Naive thymus-derived CD4-positive, alpha-beta T cell (primary cell): ENCODE measurements around the gene UBFD1. TPM values are rescaled to one million over a fixed set of nuclear protein-coding genes. Genes with fewer than 3 reads are reported as not detected.
"Not testable (repeated sequence)": the region's sequence is repeated elsewhere in the genome, so short reads cannot be mapped to it uniquely, and the experiment has no call there.

Source experiments
- ATAC-seq: fragments of 150-1000 bp; cut with Tn5 transposase; 2 replicates; pipeline ENCODE4 v1.10.0; 2021; ENCODE audit warnings: mild to moderate bottlenecking, moderate library complexity
- CTCF ChIA-PET: fragments of 350-600 bp; sonication (Branson Sonifier 250); formaldehyde crosslinking; loops from one replicate; lab custom pipeline; 2021; ENCODE audit warnings: antibody characterized with exemption; lab: Charles Lee
- POLR2A ChIA-PET: fragments of 350-600 bp; sonication (Branson Sonifier 250); formaldehyde crosslinking; loops from one replicate; lab custom pipeline; 2021; ENCODE audit warnings: antibody characterized with exemption, inconsistent platforms; lab: Charles Lee
- DNase-seq, 9 donors: peaks; one replicate each; pipeline versions ENCODE4 v3.0.0 to v3.0.0-alpha.2; 2020 to 2022; ENCODE audit warnings: mixed read lengths in 1 of 9
- H3K27ac ChIP-seq: one replicate; pipeline ENCODE4 v1.7.0; 2013; ENCODE audit warnings: mild to moderate bottlenecking, low read depth, low read length, moderate library complexity
- H3K27me3 ChIP-seq, 2 donors: one replicate each; pipeline ENCODE4 v1.7.0; 2013; ENCODE audit warnings: low read length in 2 of 2, mild to moderate bottlenecking in 2 of 2, moderate library complexity in 2 of 2; ENCODE audit not compliant: control insufficient read depth in 2 of 2, insufficient read depth in 2 of 2
- H3K36me3 ChIP-seq, 3 experiments: 1 replicate in 2 of 3; 2 replicates in 1 of 3; pipeline ENCODE4 v1.7.0; 2013; ENCODE audit warnings: low read length in 3 of 3, mild to moderate bottlenecking in 3 of 3, moderate library complexity in 1 of 3; ENCODE audit not compliant: insufficient read depth in 3 of 3, control insufficient read depth in 2 of 3
- H3K4me1 ChIP-seq, 2 donors: one replicate each; pipeline ENCODE4 v1.7.0; 2013; ENCODE audit warnings: low read length in 2 of 2, mild to moderate bottlenecking in 2 of 2, moderate library complexity in 1 of 2; ENCODE audit not compliant: control insufficient read depth in 2 of 2, insufficient read depth in 2 of 2
- H3K4me3 ChIP-seq: 2 replicates; pipeline ENCODE4 v1.7.0; 2013; ENCODE audit warnings: mild to moderate bottlenecking, low read length
- H3K9me3 ChIP-seq, 3 experiments: 1 replicate in 2 of 3; 2 replicates in 1 of 3; pipeline ENCODE4 v1.7.0; 2013; ENCODE audit warnings: low read length in 3 of 3; ENCODE audit not compliant: control insufficient read depth in 2 of 3
- H3K27ac Mint-ChIP-seq, 9 donors: one replicate each; pipeline ENCODE4 v1.8.0; 2020 to 2022; ENCODE audit warnings: mixed read lengths in 9 of 9, mild to moderate bottlenecking in 8 of 9, moderate library complexity in 5 of 9, inconsistent platforms in 2 of 9
- H3K27me3 Mint-ChIP-seq, 5 donors: one replicate each; pipeline ENCODE4 v1.8.0; 2021 to 2022; ENCODE audit warnings: mixed read lengths in 5 of 5, mild to moderate bottlenecking in 1 of 5
- H3K36me3 Mint-ChIP-seq, 5 donors: one replicate each; pipeline ENCODE4 v1.8.0; 2020 to 2022; ENCODE audit warnings: mixed read lengths in 5 of 5, mild to moderate bottlenecking in 3 of 5, inconsistent platforms in 1 of 5
- H3K4me1 Mint-ChIP-seq, 7 donors: one replicate each; pipeline ENCODE4 v1.8.0; 2020 to 2022; ENCODE audit warnings: mixed read lengths in 7 of 7, mild to moderate bottlenecking in 3 of 7, inconsistent platforms in 1 of 7
- H3K4me3 Mint-ChIP-seq, 10 donors: one replicate each; pipeline ENCODE4 v1.8.0; 2020 to 2022; ENCODE audit warnings: mild to moderate bottlenecking in 10 of 10, mixed read lengths in 10 of 10, moderate library complexity in 6 of 10, inconsistent platforms in 2 of 10
- H3K9me3 Mint-ChIP-seq, 11 donors: one replicate each; pipeline ENCODE4 v1.8.0; 2020 to 2022; ENCODE audit warnings: mixed read lengths in 11 of 11, mild to moderate bottlenecking in 4 of 11, inconsistent platforms in 1 of 11, moderate library complexity in 1 of 11
- intact Hi-C, 2 donors: fragments of 100-400 bp; cut with micrococcal nuclease; formaldehyde crosslinking; loops; one replicate each; pipeline ENCODE4 v1.15.1; 2023
- polyA plus RNA-seq, 2 donors: library from polyadenylated mRNA; unstranded; fragments of 300-500 nt; fragmentation: Illumina TruSeq; gene quantifications; one replicate each; pipeline ENCODE4 v1.2.3, GENCODE V29; 2021
- total RNA-seq, 6 experiments: library from RNA in 5 of 6; stranded (reverse) in 5 of 6; gene quantifications; 1 replicate in 5 of 6; 2 replicates in 1 of 6; pipeline ENCODE4 v1.2.3 and lab custom pipeline; 2021 to 2026

UBFD1 gene
- total and polyA plus RNA-seq, 7 experiments from 2014 or later, result 8.3 to 54.4 (median 45.9) TPM

GRCh38 chr16:23510915-23511270 is 46.6 kb upstream of the UBFD1 start:
- Histone ChIP-seq H3K4me1 (peaks cover 32 to 49% of the 10 kb centered on the region in 2 donors), H3K27ac (peak overlapping the region; percentile 74), H3K4me3 (peak overlapping the region; percentile 73)
- ATAC-seq, H3K9me3 ChIP-seq, CTCF ChIA-PET, H3K36me3 ChIP-seq, H3K27me3 ChIP-seq, H3K27me3 Mint-ChIP-seq, H3K9me3 Mint-ChIP-seq, DNase-seq: not testable (repeated sequence)
- Mint-ChIP-seq H3K36me3 (peaks cover 0 to 18% (median 0%) of the 10 kb centered on the region in 5 donors), H3K4me1 (peaks cover 47 to 65% (median 56%) of the 10 kb centered on the region in 7 donors), H3K4me3 (peak overlapping the region; percentile 85 to 93 (median 88)), H3K27ac (peak overlapping the region in 8 of 9 donors; percentile 59 to 86 (median 78))
- intact Hi-C loops, result loop anchor here (1.0 kb wide), 4 partner anchors 46 to 130 kb away; partner anchors contain the start of genes EARS2 (in 2 of the 2), UBFD1 (in 2 of the 2), COG7 (in 1 of the 2) and DCTN5 (in 1 of the 2)
- POLR2A ChIA-PET, result interaction anchor here (1.4 to 1.5 kb wide), 2 partner anchors 47 to 58 kb away, joined by 5 to 6 read pairs; partner anchors contain the start of genes COG7, EARS2 and UBFD1

GRCh38 chr16:23511731-23512130 is 45.8 kb upstream of the UBFD1 start:
- intact Hi-C loops, result no loop called here
- no peak for DNase-seq
- no peaks in the 10 kb centered on the region for H3K9me3 ChIP-seq
- CTCF ChIA-PET, result no interaction called here
- POLR2A ChIA-PET, result no interaction called here
- no peaks in the 10 kb centered on the region for H3K27me3 Mint-ChIP-seq
- H3K4me1 ChIP-seq, result peaks cover 24 to 43% of the 10 kb centered on the region in 2 donors
- peak overlapping the region in 4 of 9 donors; percentile 10 to 72 (median 40) for H3K27ac Mint-ChIP-seq
- H3K27ac ChIP-seq, result no peak overlapping the region
- H3K4me1 Mint-ChIP-seq, result peaks cover 38 to 62% (median 53%) of the 10 kb centered on the region in 7 donors
- no peaks in the 10 kb centered on the region for H3K27me3 ChIP-seq
- ATAC-seq, result no peak
- no peaks in the 10 kb centered on the region for H3K9me3 Mint-ChIP-seq
- no peak overlapping the region for H3K4me3 ChIP-seq
- H3K36me3 Mint-ChIP-seq, result peaks cover 0 to 16% (median 0%) of the 10 kb centered on the region in 5 donors
- H3K4me3 Mint-ChIP-seq, result peak overlapping the region; percentile 66 to 91 (median 85)
- H3K36me3 ChIP-seq, result no peaks in the 10 kb centered on the region

GRCh38 chr16:23512168-23512695 is 45.3 kb upstream of the UBFD1 start:
- no peaks in the 10 kb centered on the region for H3K36me3 ChIP-seq
- Mint-ChIP-seq H3K4me1 (peaks cover 33 to 57% (median 50%) of the 10 kb centered on the region in 7 donors), H3K27me3 (no peaks in the 10 kb centered on the region), H3K36me3 (peaks cover 0 to 16% (median 0%) of the 10 kb centered on the region in 5 donors), H3K9me3 (no peaks in the 10 kb centered on the region), H3K4me3 (peak overlapping the region in 3 of 10 donors; percentile 37 to 88 (median 63)), H3K27ac (no peak overlapping the region)
- no peaks in the 10 kb centered on the region for H3K27me3 ChIP-seq
- ChIA-PET CTCF (no interaction called here), POLR2A (no interaction called here)
- no peaks in the 10 kb centered on the region for H3K9me3 ChIP-seq
- H3K27ac ChIP-seq, result no peak overlapping the region
- intact Hi-C loops, result no loop called here
- DNase-seq (no peak), ATAC-seq (no peak)
- H3K4me1 ChIP-seq, result peaks cover 19 to 40% of the 10 kb centered on the region in 2 donors
- no peak overlapping the region for H3K4me3 ChIP-seq

- peak in 6 of 9 donors; percentile 12 to 51 (median 28) for DNase-seq
Measured at GRCh38 chr16:23514381-23515152, 43.0 kb upstream of the UBFD1 start.

GRCh38 chr16:23515881-23516280 is 41.6 kb upstream of the UBFD1 start:
- Mint-ChIP-seq H3K27ac (peak overlapping the region in 3 of 9 donors; percentile 6 to 54 (median 28)), H3K4me3 (peak overlapping the region in 4 of 10 donors; percentile 32 to 46 (median 36)), H3K27me3 (no peaks in the 10 kb centered on the region), H3K36me3 (peaks cover 0 to 12% (median 6%) of the 10 kb centered on the region in 5 donors), H3K9me3 (no peaks in the 10 kb centered on the region), H3K4me1 (peaks cover 17 to 41% (median 28%) of the 10 kb centered on the region in 7 donors)
- H3K27me3 ChIP-seq, result no peaks in the 10 kb centered on the region
- peaks cover 6 to 22% of the 10 kb centered on the region in 2 donors for H3K4me1 ChIP-seq
- no peak overlapping the region for H3K27ac ChIP-seq
- intact Hi-C loops, result no loop called here
- H3K4me3 ChIP-seq, result no peak overlapping the region
- POLR2A ChIA-PET, result no interaction called here
- no peaks in the 10 kb centered on the region for H3K9me3 ChIP-seq
- DNase-seq (no peak), ATAC-seq (no peak)
- CTCF ChIA-PET, result no interaction called here
- no peaks in the 10 kb centered on the region for H3K36me3 ChIP-seq

More at GRCh38 chr16:23514381-23515152, 43.0 kb upstream of the UBFD1 start:
- ChIA-PET POLR2A (interaction anchor here (0.7 kb wide), 1 partner anchor 38 kb away, joined by 3 read pairs; no protein-coding TSS in a partner anchor), CTCF (interaction anchor here (0.7 kb wide), 1 partner anchor 81 kb away, joined by 3 read pairs; no protein-coding TSS in a partner anchor)
- Mint-ChIP-seq H3K4me3 (peak overlapping the region; percentile 7 to 71 (median 56)), H3K36me3 (peaks cover 0 to 13% (median 4%) of the 10 kb centered on the region in 5 donors), H3K9me3 (no peaks in the 10 kb centered on the region), H3K27ac (peak overlapping the region in 8 of 9 donors; percentile 13 to 80 (median 44)), H3K27me3 (no peaks in the 10 kb centered on the region), H3K4me1 (peaks cover 17 to 43% (median 34%) of the 10 kb centered on the region in 7 donors)
- Histone ChIP-seq H3K4me3 (no peak overlapping the region), H3K27ac (no peak overlapping the region), H3K4me1 (peaks cover 6 to 26% of the 10 kb centered on the region in 2 donors), H3K27me3 (no peaks in the 10 kb centered on the region), H3K36me3 (no peaks in the 10 kb centered on the region), H3K9me3 (no peaks in the 10 kb centered on the region)
- intact Hi-C loops, result no loop called here
- ATAC-seq, result peak; percentile 30

GRCh38 chr16:23516366-23517137 is 41.0 kb upstream of the UBFD1 start:
- ChIA-PET CTCF (no interaction called here), POLR2A (interaction anchor here (1.1 kb wide), 1 partner anchor 63 kb away, joined by 4 read pairs; the partner anchor contains the start of gene COG7)
- H3K27ac Mint-ChIP-seq, result peak overlapping the region in 2 of 9 donors; percentile 41 to 51
- ATAC-seq (peak; percentile 52), DNase-seq (no peak)
- H3K4me3 Mint-ChIP-seq, result peak overlapping the region in 2 of 10 donors; percentile 5 to 41
- Histone ChIP-seq H3K36me3 (peaks cover 0 to under 1% (median 0%) of the 10 kb centered on the region in 3 experiments), H3K27me3 (no peaks in the 10 kb centered on the region), H3K9me3 (no peaks in the 10 kb centered on the region), H3K4me1 (peaks cover 6 to 22% of the 10 kb centered on the region in 2 donors), H3K4me3 (no peak overlapping the region), H3K27ac (no peak overlapping the region)
- H3K4me1 Mint-ChIP-seq, result peaks cover 17 to 41% (median 27%) of the 10 kb centered on the region in 7 donors
- no peaks in the 10 kb centered on the region for H3K9me3 Mint-ChIP-seq
- no peaks in the 10 kb centered on the region for H3K27me3 Mint-ChIP-seq
- H3K36me3 Mint-ChIP-seq, result peaks cover 0 to 14% (median 8%) of the 10 kb centered on the region in 5 donors
- intact Hi-C loops, result no loop called here
